GM18511 (cell line): Measurements from ENCODE around the gene KIAA1328.

ENCODE experiments used
- ATAC-seq: cut with Tn5 transposase; IDR thresholded peaks from one replicate; pipeline ENCODE4 v1.9.1; 2021; ENCODE audit warnings: mild to moderate bottlenecking, moderate library complexity; ENCODE audit not compliant: unreplicated experiment

Gene KIAA1328

GRCh38 chr18:37199741-37200140, 370.8 kb downstream of the KIAA1328 start:
- ATAC-seq: no peak

- no peak for ATAC-seq
Observed at GRCh38 chr18:37207343-37207742, 378.4 kb downstream of the KIAA1328 start.

DNA sequence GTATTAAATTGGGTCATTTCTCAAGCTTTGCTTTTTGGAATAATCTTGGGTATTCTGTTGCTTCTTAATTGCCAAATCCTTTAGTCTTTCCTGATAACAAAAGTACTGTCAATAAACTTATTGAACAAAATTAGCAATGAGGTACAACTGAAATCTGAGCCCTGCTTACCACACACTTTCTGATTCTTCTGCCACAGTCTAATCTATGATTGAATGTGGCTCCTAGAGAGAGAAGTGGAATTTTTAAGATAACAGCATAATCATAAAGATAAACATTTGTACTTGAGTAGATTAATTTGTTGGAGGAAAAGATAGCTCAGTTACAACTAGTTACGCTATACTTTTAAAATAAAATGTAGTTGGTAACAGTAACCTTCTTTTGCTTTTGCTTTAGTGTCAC, 381.9 kb downstream of the KIAA1328 start:
- no peak for ATAC-seq

GRCh38 chr18:37218022-37218590, 389.2 kb downstream of the KIAA1328 start:
- ATAC-seq: no peak

DNA sequence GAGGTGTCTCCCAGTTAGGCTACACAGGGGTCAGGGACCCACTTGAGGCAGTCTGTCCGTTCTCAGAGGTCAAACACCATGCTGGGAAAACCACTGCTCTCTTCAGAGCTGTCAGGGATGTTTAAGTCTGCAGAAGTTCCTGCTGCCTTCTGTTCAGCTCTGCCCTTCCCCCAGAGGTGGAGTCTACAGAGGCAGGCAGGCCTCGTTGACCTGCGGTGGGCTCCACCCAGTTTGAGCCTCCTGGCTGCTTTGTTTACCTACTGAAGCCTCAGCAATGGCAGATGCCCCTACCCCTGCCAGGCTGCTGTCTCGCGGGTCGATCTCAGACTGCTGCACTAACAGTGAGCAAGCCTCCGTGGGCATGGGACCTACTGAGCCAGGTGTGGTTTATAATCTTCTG, 390.3 kb downstream of the KIAA1328 start:
- no peak for ATAC-seq

DNA sequence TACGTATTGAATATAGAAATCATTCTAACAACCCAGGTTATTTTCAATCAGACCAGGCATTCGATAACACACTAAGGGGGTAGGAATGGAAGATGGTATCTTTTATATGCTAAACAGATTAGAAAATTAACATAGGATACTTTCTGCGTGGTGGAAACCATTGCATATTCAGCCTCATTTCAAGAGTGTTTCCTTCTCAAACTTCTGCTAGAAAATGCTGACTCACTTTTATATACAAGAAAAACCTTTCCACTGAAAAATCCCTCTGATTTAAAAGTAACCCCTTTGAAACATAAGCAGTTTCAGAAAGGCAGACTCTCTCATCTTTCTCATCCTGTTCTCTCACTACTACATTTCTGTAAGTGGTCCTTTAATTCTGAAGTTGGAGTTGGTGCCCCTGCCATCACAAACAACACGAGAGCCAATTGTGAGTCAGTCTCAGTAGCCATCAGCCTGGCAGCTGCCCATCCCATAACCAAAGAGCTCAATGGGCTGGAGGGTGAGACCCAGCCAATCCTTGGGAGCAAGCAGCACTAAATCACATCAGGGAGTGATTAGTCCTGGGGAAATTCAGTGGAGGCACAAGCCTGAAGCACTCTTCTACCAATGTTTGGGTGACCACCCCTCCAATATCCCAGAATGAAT, 393.5 kb downstream of the KIAA1328 start:
- ATAC-seq: no peak

DNA sequence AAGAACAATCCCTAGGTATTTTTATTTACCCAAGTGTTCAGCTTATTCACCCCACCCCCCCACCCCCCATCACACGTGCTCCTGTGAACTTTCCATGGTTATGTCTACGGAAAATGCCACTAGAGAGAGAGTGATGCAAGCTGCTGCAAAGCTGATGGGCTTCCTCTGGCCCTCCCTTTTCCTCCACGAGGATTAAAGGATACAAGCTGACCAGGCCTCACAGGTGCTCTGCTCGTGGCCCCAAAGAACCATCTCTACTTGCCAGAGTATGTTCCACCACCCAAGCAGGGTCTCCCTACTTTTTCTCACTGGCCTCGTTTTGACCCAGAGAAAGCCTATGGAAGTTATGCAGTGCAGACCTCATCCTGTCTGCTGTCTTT, 394.1 kb downstream of the KIAA1328 start:
- no peak for ATAC-seq

DNA sequence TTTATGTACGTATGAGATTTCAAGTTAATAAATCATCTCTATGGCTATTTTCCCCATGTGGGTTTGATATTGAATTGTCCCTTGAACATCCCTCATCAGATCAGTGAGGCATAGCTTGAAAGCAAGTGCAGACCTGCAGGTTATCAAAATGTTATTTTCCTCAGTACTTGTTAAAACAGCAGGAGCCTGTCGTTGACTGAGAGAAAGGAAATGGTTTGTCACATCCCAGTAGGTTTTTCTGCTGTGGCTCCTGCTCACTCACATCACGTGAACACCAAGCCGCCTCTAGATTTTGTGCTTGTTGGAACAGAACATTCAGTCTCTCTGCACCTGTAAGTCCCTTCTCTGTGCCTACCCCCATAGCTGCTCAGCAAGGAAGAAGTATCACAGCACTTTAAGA, 396.4 kb downstream of the KIAA1328 start:
- ATAC-seq: no peak

DNA sequence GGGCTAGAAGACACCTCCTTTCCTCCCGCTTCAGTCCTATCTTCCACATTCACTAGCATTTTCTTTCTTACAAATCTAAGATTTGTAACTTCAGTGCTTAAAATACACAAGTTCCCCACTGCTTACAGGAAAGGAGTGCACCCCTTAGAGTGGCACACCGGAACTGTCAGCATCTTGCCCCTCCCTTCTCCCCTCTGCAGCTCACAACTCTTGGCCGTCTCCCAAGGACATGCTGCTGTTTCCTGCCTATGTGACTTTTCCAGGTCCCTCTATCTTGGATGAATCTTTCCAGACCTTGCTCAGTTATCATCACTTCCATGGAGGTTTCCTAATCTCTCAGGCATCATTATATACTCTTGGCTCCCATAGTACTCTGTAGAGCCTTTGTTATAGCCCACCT, 401.8 kb downstream of the KIAA1328 start:
- ATAC-seq: no peak

GRCh38 chr18:37231251-37231650, 402.3 kb downstream of the KIAA1328 start:
- ATAC-seq: no peak

DNA sequence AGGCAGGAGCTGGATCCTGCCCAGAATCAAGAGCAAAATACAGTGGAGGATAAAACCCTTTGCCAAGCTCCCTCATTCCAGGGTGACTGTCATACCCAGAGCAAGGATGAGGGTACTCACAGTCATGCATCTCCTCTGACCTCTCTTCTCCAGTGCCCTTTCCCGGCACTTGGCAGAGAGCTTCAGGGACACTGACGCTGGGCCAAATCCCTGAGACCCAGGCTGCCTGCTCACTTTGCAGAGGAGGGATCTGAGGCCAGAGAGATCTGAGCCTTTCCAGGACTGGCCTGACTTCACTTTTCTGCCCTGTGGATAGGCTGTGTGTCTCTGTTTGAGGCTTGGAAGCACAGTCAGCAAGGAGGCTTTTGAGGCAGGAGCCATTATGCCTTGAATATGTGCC, 406.7 kb downstream of the KIAA1328 start:
- no peak for ATAC-seq

DNA sequence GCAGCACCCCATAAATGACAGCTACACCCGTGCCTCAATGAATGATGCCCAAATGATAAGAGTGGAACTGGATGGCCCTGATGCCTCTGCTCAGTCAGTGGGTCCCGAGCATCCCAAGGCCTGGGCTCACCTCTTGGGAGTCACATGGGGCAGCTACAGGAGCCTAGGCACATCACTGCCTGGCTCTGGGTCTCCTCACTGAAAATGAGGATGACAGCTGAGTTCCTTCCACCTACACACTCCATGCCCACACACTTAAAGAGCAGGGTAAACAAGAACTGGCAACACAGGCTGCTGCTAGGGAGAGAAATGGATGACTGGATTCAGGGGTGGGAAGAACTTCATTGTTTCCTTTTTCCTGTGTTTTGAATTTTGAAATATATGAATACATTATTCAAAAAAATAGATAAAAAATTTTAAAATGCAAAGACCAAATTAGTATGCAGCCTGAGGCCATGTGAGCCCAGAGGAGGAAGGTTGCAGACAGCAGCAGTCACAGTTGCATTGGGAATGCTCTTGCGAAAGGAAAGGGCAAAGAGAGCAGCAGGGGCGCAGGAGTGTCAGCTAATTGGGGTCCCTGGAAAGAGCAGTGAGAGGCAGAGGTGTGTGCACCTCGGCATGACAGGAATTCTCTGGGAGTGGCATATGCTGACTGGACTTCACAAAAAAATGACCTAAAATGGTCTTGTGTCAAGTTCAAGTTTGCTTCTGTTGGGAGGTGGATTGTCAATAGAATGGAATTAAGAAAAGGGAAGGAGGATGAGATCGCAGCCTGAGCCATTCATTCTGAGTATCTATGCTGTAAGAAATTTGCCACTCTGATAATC, 409.6 kb downstream of the KIAA1328 start:
- ATAC-seq: no peak

DNA sequence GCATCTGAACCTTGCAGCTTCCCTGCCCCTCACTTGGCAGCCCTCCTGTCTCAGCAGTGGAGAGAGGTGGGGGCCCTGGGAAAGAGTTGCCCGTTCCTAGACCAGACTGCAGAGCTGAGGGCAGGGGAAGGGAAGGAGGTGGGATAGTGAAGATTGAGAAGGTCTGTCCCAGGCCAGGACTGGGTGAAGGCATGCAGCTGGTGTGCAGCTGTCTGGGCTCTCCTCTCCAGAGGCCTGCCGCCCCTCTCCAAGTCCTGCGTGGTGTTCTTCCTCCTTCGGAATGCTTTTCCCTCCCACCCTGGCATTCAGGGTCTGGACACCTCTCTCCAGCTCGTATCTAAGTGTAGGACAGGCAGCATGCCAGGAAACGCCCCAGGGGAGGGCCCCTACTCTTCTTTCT, 413.2 kb downstream of the KIAA1328 start:
- no peak for ATAC-seq

DNA sequence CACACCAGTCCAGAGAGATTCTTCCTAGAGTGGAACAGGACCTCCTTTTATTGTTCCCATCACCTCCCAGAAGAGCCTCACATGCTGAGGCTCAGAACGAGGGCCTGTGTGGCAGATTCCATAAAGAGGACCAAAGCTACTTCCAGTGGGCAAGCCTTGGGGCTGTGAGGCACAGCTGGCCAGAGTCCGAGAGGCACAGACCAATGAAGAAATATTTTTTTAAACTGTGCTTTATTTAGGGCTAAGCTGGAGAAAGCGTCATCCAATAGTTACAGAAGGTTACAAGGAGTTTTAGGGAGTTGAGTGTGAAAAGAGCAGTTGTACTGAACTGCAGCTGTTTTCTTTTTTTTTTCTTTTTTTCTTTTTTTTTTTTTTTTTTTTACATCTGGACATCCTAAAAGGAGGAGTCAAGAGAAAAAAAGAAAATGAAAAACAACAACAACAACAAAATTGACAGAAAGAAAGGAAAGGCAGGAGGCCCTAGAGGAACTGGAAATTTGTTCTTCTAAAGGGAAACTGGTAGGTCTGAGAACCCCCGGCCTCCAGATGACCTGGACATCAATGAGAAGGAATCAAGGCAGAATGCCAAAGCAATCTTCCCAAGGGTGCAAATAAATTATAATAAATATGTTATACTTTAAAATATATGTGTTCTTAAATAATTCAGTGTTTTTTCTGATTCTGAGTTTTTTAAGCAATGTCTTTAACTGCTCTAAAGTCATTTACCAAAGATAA, 414.1 kb downstream of the KIAA1328 start:
- no peak for ATAC-seq

DNA sequence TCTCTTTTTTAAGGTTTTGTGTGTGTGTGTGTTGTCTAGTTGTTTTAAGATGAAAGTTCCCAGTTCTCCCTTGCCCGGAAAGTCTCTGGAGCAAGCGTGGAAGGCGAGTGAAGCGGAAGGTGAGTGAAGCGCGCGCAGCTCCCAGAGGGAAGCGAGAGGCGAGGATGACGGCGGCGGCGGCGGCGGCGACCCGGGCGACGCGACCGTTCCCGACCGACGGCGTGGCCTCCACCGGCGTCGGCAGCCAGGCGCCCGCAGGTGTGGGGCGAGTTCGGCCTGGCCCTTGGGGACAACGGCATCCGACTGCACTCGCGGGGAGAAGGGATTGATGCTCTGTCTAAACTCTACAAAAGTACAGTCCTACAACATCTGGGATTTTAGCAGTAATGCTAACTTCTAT, 414.8 kb downstream of the KIAA1328 start:
- no peak for ATAC-seq

- ATAC-seq: no peak
Observed at GRCh38 chr18:37244618-37245017, 415.7 kb downstream of the KIAA1328 start.

DNA sequence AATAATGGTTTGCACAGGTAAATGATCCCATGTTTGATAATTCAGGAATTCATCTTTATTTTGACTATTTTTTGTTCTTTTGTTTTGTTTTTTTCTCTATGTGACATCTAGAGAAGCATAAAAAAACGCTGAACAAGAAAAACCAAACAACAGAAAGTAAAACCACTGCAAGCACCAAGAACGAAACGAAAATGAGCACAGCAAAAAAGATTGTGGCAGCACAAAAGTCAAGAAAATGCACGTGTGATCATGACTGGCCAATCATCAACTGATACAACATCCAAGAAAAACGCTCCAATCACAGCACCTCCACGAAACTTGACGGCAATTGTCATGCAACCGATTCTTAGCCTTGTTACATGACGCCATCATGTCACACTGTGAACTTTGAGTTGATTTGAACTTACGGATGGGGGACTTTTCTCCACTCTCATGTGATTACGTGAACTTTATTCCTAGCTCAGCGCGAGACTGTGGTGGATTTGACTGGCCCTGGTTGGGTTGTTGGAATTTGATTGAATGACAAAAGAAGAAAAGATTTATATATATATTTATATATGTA, 417.9 kb downstream of the KIAA1328 start:
- ATAC-seq: no peak

GRCh38 chr18:37247497-37248161, 418.7 kb downstream of the KIAA1328 start:
- ATAC-seq: no peak

DNA sequence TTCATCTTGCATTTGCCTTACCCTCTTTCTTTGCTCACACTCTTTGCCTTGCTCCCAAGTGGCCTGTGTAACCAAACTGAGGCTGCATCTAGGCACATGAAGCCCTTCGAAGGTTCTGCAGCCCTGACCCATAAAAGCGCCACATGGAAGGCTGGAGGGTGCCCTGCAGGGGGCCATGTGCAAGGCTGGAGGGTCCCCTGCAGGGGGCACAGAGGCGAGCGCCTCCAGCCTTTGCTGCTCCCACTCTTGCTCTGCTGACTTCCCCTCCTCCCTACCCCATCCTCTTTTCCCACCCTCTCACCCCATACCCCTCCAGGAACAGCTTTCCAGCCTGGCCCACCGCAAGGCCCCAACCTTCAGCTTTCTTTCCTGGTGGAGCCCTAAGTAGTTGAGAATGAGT, 419.4 kb downstream of the KIAA1328 start:
- no peak for ATAC-seq

- no peak for ATAC-seq
Observed at GRCh38 chr18:37249171-37249886, 420.4 kb downstream of the KIAA1328 start.
